GM19025 (cell line): ENCODE results near the gene RPS27.
"Not testable (repeated sequence)": the region's sequence is repeated elsewhere in the genome, so short reads cannot be mapped to it uniquely, and the experiment has no call there.

Source experiments
- ATAC-seq: cut with Tn5 transposase; IDR thresholded peaks from one replicate; pipeline ENCODE4 v1.9.1; 2021; ENCODE audit warnings: mild to moderate bottlenecking, low read depth, moderate library complexity; ENCODE audit not compliant: unreplicated experiment

RPS27 gene

GRCh38 chr1:153960206-153960605 is 30.4 kb upstream of the RPS27 start:
- no peak for ATAC-seq

GRCh38 chr1:153961421-153961820 is 29.1 kb upstream of the RPS27 start:
- ATAC-seq = no peak

- ATAC-seq = no peak
These were observed 28.2 kb upstream of the RPS27 start for GRCh38 chr1:153962088-153963029.

- peak; percentile 49 for ATAC-seq
These were observed 27.3 kb upstream of the RPS27 start, which contains the start of gene SLC39A1 for GRCh38 chr1:153963030-153963849. Gene SLC39A1, minus strand, starts transcription at chr1:153963537. Its CDS starts 822 bp downstream, at chr1:153962715.

GRCh38 chr1:153963850-153964331 is 26.7 kb upstream of the RPS27 start:
- ATAC-seq = peak; percentile 5

GRCh38 chr1:153967107-153967999 is 23.2 kb upstream of the RPS27 start, which contains the start of gene CREB3L4:
Gene CREB3L4, plus strand, starts transcription at chr1:153967902. Its CDS starts 624 bp downstream, at chr1:153968526.
- peak; percentile 63 for ATAC-seq

- no peak for ATAC-seq
These were observed 22.6 kb upstream of the RPS27 start for GRCh38 chr1:153968000-153968363.

- ATAC-seq = no peak
These were observed 22.2 kb upstream of the RPS27 start for GRCh38 chr1:153968408-153968807.

GRCh38 chr1:153968972-153969371 is 21.6 kb upstream of the RPS27 start:
- no peak for ATAC-seq

GRCh38 chr1:153970346-153970745 is 20.2 kb upstream of the RPS27 start:
- ATAC-seq = no peak

- ATAC-seq = no peak
These were observed 17.5 kb upstream of the RPS27 start for GRCh38 chr1:153973071-153973470.

- ATAC-seq = no peak
These were observed 17.0 kb upstream of the RPS27 start for GRCh38 chr1:153973525-153973924.

GRCh38 chr1:153976819-153977249 is 13.7 kb upstream of the RPS27 start:
- ATAC-seq = no peak

- peak; percentile 86 for ATAC-seq
These were observed 13.0 kb upstream of the RPS27 start, which contains the start of gene JTB for GRCh38 chr1:153977250-153978240. Gene JTB, minus strand, starts transcription at chr1:153977674. Its CDS starts 422 bp downstream, at chr1:153977252.

- no peak for ATAC-seq
These were observed 12.2 kb upstream of the RPS27 start for GRCh38 chr1:153978274-153978909.

GRCh38 chr1:153979091-153979490 is 11.5 kb upstream of the RPS27 start:
- not testable (repeated sequence) for ATAC-seq

- ATAC-seq = not testable (repeated sequence)
These were observed 8.8 kb upstream of the RPS27 start for GRCh38 chr1:153981735-153982134.
